GM19452 (cell line): ENCODE measurements around the gene WRAP73.

ENCODE experiments used
- ATAC-seq: cut with Tn5 transposase; IDR thresholded peaks from one replicate; pipeline ENCODE4 v1.9.1; 2021; ENCODE audit not compliant: unreplicated experiment

WRAP73 gene

GRCh38 chr1:3650248-3651025 is 534 bp upstream of the WRAP73 start:
- ATAC-seq = no peak

DNA sequence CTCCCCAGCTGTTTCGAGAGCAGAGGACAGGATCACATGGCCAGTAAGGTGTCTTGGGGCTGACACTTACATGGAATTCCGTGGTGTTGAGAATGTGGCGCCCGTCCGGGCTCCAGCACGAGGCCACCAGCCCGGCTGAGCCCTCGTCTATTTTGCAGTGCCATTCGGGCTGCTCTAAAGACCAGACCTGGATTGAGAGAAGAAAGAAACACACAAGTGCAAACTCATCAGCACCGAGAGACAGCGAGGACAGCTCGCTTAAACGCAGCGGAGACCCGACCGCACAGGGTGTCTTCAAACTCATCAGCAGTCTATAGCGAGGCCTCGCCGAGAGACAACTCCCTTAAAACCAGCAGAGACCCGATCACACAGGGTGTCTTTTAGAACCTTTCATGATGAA is 3.3 kb downstream of the WRAP73 start:
- no peak for ATAC-seq

DNA sequence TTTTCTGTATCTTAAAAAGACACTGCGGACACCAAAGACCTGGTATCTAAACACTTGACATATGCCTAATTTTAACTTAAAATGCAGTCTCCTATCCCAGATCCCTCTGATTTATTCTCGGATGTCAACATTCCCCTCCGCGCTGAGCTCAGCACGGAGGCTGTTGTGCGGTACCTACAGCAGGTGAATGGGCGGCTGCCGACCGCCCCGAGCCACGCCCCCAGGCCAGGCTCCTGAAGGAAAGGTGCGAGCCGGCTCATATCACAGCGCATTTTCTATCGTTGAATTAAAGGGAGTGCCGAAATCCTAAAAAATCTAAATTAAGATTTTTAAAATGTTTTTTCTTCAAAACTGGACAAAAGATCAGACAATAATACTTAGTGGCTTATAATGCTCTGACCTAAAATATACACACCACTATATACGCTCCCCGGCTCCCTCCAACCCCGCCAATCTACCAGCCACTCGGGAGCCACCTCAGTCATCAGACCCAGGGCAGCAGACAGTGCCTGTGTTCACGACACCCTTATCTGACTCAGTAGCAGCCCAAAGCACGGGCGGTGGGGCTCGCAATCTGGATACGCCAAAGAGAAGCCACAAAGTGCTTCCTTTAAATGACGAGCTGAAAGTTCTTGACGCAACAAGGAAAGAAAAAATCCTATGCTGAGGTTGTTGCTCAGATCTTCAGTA is 4.1 kb downstream of the WRAP73 start:
- ATAC-seq = no peak

- no peak for ATAC-seq
Measured at GRCh38 chr1:3645247-3645646, 4.7 kb downstream of the WRAP73 start.

- ATAC-seq = no peak
Measured at GRCh38 chr1:3644273-3644672, 5.6 kb downstream of the WRAP73 start.

- no peak for ATAC-seq
Measured at GRCh38 chr1:3642919-3643675, 6.8 kb downstream of the WRAP73 start.

- no peak for ATAC-seq
Measured at GRCh38 chr1:3641816-3642215, 8.1 kb downstream of the WRAP73 start.

- ATAC-seq = no peak
Measured at GRCh38 chr1:3641046-3641760, 8.7 kb downstream of the WRAP73 start.

DNA sequence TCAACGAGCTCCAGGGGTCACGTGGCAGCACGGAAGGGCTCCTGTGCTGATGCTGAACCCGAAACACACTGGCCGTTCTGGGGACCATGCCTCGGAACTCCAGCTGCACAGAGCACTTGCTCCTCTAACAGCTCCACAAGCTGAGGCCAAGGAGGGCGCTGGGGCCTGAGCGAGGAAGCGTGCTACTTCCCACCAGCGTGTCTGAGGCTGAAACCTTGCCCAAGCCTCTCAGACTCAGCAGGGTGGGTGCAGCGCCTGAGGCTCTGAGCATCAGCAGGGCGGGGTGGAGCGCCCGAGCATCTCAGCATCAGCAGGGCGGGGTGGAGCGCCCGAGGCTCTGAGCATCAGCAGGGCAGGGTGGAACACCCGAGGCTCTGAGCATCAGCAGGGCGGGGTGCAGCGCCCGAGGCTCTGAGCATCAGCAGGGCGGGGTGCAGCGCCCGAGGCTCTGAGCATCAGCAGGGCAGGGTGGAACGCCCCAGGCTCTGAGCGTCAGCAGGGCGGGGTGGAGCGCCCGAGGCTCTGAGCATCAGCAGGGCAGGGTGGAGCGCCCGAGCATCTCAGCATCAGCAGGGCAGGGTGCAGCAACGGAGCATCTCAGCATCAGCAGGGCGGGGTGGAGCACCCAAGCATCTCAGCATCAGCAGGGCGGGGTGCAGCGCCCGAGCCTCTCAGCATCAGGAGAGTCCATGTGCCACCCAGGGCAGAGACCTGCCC is 9.6 kb downstream of the WRAP73 start:
- no peak for ATAC-seq

DNA sequence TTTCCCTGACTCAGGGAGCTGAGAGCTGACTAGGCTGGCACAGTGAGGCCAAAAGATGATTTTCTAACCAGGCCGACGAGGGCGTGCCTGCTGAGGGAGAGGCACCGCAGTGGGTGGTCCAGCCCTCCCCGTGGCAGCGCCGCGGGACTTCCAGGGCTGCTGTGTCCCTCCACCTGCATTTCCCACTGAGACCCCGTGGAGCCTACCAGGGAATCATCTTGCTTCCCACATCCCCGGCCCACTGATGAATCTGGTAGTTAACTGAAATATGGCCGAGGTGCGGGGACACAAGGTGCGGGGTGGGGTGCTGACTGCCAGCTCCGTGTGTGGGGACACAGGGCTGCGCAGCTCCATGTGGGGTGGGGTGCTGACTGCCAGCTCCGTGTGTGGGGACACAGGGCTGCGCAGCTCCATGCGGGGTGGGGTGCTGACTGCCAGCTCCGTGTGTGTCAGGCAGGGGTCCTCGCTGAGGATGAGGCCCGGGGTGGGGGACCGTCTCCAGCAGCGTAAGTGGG is 10.4 kb downstream of the WRAP73 start:
- no peak for ATAC-seq

DNA sequence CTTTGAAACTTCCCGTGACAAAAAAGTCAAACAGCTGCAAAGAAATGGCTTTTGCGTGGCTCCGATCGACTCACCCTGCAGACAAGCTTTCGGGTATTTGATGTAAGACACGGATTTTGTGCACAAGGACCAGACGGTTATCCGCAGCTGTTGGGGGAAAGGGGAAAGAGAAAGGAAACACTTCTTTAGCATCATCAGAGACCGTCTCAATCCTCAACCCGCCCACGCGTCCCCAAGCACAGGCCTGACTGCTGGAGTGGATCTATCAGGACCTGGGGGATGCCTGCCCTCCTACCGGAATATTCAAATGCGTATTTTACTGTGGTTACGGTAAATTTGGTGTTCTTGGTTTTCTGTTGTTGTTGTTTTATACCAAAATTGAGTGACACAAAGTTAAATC is 11.2 kb downstream of the WRAP73 start:
- no peak for ATAC-seq

DNA sequence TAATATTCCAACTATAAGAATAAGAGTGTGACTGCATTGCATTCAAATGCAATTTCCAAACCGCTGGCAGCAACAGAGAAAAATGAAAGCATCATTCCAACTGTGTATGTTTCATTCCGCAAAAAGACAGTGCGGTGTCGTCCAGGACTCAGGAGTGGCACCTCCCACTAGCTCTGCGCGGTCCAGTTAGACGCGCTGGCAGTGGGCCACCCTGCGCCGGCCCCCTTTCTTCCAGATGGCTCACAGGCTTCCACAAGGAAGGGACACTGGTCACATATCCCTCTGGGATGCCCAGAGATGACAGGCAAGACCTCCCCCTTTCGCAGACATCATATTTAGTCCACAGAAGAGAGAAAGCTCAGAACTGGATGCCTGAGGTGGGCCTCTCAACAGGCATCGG is 11.9 kb downstream of the WRAP73 start:
- ATAC-seq = no peak

- ATAC-seq = no peak
Measured at GRCh38 chr1:3636531-3636930, 13.4 kb downstream of the WRAP73 start.

DNA sequence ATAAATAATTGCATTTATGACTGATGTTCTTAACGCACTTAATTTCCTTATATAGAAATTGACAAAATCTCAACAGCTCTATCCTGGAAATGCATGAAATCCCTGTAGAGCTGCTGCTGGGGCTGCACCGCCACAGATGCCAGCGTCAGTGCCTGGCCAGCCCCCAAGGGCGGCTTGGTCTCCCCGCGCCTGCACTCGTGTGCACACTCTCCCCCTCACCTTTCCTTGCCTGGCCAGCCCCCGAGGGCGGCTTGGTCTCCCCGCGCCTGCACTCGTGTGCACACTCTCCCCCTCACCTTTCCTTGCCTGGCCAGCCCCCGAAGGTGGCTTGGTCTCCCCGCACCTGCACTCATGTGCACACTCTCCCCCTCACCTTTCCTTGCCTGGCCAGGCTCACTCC is 13.8 kb downstream of the WRAP73 start:
- no peak for ATAC-seq

DNA sequence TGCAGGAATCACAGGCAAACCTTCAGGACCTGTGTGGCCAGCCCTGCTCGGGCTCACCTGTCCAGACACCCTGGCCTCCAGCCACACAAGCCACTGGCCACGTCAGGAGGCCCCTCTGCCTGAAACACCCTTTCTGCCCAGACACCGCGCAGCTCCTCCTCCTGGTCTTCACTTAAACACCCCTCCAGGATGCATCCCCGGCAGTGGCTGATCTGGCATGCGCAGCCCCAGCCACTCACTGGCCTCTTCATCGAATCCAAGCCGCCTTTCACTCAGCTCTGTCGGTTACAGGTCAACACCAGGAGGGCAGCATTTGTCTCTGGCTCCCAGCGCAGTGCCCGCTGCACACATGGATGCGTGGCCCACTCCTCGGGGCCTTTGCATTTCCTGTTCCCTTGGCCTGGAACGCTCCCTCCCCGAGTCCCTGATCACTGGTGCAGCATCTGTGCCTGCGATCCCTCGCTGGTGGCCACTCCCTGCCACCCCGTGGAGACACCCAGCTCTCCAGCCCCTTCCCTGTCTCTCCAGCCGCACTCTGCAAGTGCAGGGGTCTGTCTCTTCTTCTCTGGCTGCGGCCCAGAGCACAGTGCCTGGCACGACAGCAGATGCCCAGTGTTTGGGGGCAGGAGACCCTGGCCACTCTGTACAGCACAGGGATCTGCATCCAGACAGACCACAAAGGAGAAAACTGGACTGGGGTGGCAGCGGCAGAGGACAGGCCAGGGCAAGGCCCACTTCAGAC is 15.7 kb downstream of the WRAP73 start:
- ATAC-seq = no peak

DNA sequence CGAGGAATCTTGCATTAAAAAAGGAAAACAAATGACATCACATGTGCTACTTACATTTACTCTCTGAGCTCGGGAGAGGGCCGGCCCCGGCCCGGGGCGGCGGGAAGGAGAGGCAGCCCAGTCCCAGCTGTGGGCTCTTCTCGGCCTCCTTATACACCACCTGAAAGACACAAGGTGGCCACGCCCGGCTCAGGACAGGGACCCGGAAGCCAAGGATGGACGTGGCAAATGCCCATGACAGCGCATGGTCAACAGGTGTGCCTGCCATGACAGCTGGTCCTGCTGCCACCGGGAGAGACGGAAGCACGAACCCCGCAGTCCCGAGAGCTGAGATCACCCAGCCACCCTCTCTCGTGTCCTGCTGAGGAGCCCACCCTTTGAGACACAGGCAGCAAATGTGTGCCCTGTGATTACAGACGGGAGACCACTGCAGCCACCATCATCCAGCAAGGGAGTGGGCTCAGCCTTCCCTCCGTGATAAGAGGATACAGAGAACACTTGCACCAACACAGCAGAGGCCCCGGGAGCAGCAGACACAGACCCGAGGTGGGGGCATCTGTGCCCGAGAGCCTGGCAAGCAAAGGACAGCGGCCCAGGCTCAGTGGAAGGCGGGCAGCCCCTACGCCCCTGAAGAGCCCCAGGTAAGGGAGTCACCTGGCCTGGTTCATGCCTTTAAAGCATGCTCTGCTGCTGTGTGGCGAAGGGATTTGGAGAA is 16.4 kb downstream of the WRAP73 start:
- ATAC-seq = no peak

DNA sequence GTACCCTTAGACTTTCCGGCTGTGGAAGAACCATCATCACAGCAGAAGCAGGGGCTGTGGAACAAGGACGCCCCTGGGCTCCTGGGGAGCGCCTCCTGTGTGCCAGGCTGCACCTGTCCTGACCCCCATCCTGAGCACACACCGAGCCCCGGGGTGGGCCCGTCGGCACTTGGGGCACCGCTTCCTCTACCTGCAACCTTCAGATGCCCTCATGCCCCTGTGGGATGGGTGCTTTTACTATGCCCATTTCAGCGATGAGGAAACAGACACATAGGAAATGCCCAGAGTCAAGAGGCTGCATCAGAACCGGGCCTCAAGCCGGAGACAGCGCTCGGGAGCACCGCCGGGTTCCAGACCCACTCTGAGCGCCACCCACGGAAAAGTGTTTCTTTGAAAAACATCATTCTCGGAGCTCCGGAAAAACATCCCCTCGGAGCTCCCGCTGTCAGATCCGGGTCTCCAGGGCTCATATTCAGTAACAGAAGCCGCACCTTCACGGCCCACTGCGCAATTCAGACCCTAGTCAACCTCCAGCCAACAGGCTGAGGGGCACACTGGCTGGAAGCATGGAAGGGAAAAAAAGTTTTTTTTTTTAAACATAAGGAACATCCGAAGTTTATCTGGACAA is 17.1 kb downstream of the WRAP73 start:
- no peak for ATAC-seq

- no peak for ATAC-seq
Measured at GRCh38 chr1:3632298-3632697, 17.6 kb downstream of the WRAP73 start.
